Hepatocyte (in vitro differentiated cells): ENCODE measurements around the gene ADTRP. TPM values are rescaled to one million over a fixed set of nuclear protein-coding genes. Genes with fewer than 3 reads are reported as not detected.

Experiments
- DNase-seq: peaks from one replicate; pipeline ENCODE4 v3.0.0-alpha.2; 2016; ENCODE audit warnings: low spot score
- H2AFZ ChIP-seq: fragments of 200-600 bp; sonication (generic); 2 replicates; pipeline ENCODE4 v1.6.0; 2016; ENCODE audit warnings: antibody characterized with exemption, mild to moderate bottlenecking
- H3K27ac ChIP-seq: fragments of 200-600 bp; sonication (generic); 2 replicates; pipeline ENCODE4 v1.5.1; 2016; ENCODE audit warnings: mild to moderate bottlenecking
- H3K27me3 ChIP-seq: fragments of 200-600 bp; sonication (generic); 2 replicates; pipeline ENCODE4 v1.6.1; 2016
- H3K36me3 ChIP-seq: fragments of 200-600 bp; sonication (generic); replicated peaks from 2 replicates; pipeline ENCODE4 v1.5.1; 2016; ENCODE audit warnings: low read depth; ENCODE audit not compliant: insufficient read depth
- H3K4me1 ChIP-seq: fragments of 200-600 bp; sonication (generic); 2 replicates; pipeline ENCODE4 v1.5.1; 2016; ENCODE audit warnings: mild to moderate bottlenecking, moderate library complexity; ENCODE audit not compliant: insufficient read depth
- H3K4me2 ChIP-seq: fragments of 200-600 bp; sonication (generic); 2 replicates; pipeline ENCODE4 v1.6.0; 2016
- H3K4me3 ChIP-seq: fragments of 200-600 bp; sonication (generic); 2 replicates; pipeline ENCODE4 v1.5.1; 2016; ENCODE audit warnings: mild to moderate bottlenecking
- H3K79me2 ChIP-seq: fragments of 200-600 bp; sonication (generic); 2 replicates; pipeline ENCODE4 v1.6.0; 2017; ENCODE audit warnings: mild to moderate bottlenecking
- H3K9me2 ChIP-seq: fragments of 200-600 bp; sonication (generic); replicated peaks from 2 replicates; pipeline ENCODE4 v1.6.0; 2017; ENCODE audit warnings: mild to moderate bottlenecking; ENCODE audit not compliant: insufficient read depth
- H3K9me3 ChIP-seq: fragments of 200-600 bp; sonication (generic); 2 replicates; pipeline ENCODE4 v1.5.1; 2016; ENCODE audit warnings: low read depth, mild to moderate bottlenecking
- H4K20me1 ChIP-seq: fragments of 200-600 bp; sonication (generic); 2 replicates; pipeline ENCODE4 v1.6.0; 2016; ENCODE audit warnings: mild to moderate bottlenecking; ENCODE audit not compliant: insufficient read depth, poor library complexity, severe bottlenecking
- EZH2 ChIP-seq: fragments of 200-600 bp; sonication (generic); IDR thresholded peaks from 2 replicates; pipeline ENCODE4 v1.6.1; 2016; ENCODE audit warnings: antibody characterized with exemption, mild to moderate bottlenecking, borderline replicate concordance
- EZH2phosphoT487 ChIP-seq: fragments of 200-600 bp; sonication (generic); IDR thresholded peaks from one replicate; pipeline ENCODE4 v1.6.1; 2018; ENCODE audit warnings: antibody characterized with exemption, mild to moderate bottlenecking, low read depth, moderate library complexity; ENCODE audit not compliant: unreplicated experiment, severe bottlenecking
- WGBS: methylation state at CpG from one replicate; pipeline ENCODE4 v1.1.6; 2016; ENCODE audit warnings: low lambda C conversion rate; ENCODE audit errors: missing lambda C conversion rate; 5-methylcytosine and 5-hydroxymethylcytosine counted together
- polyA plus RNA-seq: library from polyadenylated mRNA; unstranded; fragments of >200 nt; fragmentation: Nextera tagmentation; extraction: Ambion mirVana; gene quantifications from 2 replicates; pipeline ENCODE4 v1.2.1, GENCODE V29; 2016
- total RNA-seq: library from RNA; depleted of rRNA; stranded (reverse); fragments of >200 nt; gene quantifications from 2 replicates; pipeline ENCODE4 v1.2.3, GENCODE V29; 2014
- TF ChIP-seq, protein P1 (sequence below): fragments of 200-600 bp; sonication (generic); IDR thresholded peaks from 2 replicates; pipeline ENCODE4 v1.5.1; 2016; ENCODE audit warnings: antibody characterized with exemption, mild to moderate bottlenecking; ENCODE audit not compliant: poor library complexity

ADTRP gene
- total and polyA plus RNA-seq, 2 experiments from 2014 or later = 4.1 to 9.8 TPM

DNA sequence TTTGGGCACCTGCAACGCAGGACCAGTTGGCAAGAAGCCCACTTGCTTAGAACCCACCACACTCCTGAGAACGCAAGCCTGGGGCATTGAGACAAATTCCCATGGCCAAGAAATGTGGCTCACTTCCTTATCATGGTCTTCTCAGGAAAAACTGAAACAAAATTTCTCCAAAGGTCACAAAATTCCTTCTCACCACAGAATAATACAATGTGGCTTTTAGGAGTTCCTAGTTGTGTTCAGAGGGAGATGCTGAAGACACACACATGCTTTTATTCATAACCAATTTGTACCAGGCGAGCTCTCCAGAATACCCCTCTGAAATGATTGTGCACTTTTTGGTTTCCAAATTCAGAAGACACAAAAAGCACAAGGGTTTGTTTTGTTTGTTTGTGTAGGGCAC is 31.6 kb downstream of the ADTRP start:
- H3K27me3 ChIP-seq = no peaks in the 10 kb centered on the region
- TF ChIP-seq, protein P1, sequence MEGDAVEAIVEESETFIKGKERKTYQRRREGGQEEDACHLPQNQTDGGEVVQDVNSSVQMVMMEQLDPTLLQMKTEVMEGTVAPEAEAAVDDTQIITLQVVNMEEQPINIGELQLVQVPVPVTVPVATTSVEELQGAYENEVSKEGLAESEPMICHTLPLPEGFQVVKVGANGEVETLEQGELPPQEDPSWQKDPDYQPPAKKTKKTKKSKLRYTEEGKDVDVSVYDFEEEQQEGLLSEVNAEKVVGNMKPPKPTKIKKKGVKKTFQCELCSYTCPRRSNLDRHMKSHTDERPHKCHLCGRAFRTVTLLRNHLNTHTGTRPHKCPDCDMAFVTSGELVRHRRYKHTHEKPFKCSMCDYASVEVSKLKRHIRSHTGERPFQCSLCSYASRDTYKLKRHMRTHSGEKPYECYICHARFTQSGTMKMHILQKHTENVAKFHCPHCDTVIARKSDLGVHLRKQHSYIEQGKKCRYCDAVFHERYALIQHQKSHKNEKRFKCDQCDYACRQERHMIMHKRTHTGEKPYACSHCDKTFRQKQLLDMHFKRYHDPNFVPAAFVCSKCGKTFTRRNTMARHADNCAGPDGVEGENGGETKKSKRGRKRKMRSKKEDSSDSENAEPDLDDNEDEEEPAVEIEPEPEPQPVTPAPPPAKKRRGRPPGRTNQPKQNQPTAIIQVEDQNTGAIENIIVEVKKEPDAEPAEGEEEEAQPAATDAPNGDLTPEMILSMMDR = no peak
- TF ChIP-seq EZH2phosphoT487 (no peak), EZH2 (no peak)
- H3K36me3 ChIP-seq = no peaks in the 10 kb centered on the region
- H4K20me1 ChIP-seq = no peaks in the 10 kb centered on the region
- no peaks in the 10 kb centered on the region for H3K9me2 ChIP-seq
- no peak overlapping the region for H2AFZ ChIP-seq
- H3K27ac ChIP-seq = no peak overlapping the region
- no peaks in the 10 kb centered on the region for H3K79me2 ChIP-seq
- no peak for DNase-seq
- H3K4me1 ChIP-seq = peaks cover 16% of the 10 kb centered on the region
- no peak overlapping the region for H3K4me2 ChIP-seq
- no peaks in the 10 kb centered on the region for H3K9me3 ChIP-seq
- no peak overlapping the region for H3K4me3 ChIP-seq
- WGBS = 91% methylated on average over 3 of the region's 3 CpGs

DNA sequence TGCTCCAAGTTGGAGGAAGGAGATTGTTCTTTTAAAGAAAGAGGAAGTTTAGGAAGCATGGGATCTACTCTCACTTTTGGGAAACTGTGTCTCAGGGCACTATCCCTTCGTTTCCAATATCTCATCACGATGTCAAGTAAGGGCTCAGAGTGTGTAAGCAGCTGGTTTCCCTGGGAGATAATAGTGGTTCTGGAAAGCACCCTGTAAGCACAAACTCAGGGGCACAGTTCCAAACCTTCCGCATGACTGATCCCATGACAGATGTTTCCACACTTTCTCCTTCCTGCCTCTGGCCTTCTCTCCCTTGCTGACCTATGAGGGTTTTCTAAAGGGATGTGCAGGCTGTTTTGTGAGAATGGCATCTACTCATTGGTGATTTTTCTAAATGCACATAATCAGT is 33.9 kb downstream of the ADTRP start:
- H3K36me3 ChIP-seq = no peaks in the 10 kb centered on the region
- no peaks in the 10 kb centered on the region for H3K79me2 ChIP-seq
- H2AFZ ChIP-seq = no peak overlapping the region
- H3K4me2 ChIP-seq = no peak overlapping the region
- no peaks in the 10 kb centered on the region for H4K20me1 ChIP-seq
- H3K4me1 ChIP-seq = no peaks in the 10 kb centered on the region
- no peak overlapping the region for H3K4me3 ChIP-seq
- peak overlapping the region; percentile 45 for H3K27ac ChIP-seq
- H3K9me2 ChIP-seq = no peaks in the 10 kb centered on the region
- DNase-seq = peak; percentile 50
- no peak for TF ChIP-seq EZH2
- TF ChIP-seq, protein P1 = no peak
- TF ChIP-seq EZH2phosphoT487 = no peak
- no peaks in the 10 kb centered on the region for H3K27me3 ChIP-seq
- no peaks in the 10 kb centered on the region for H3K9me3 ChIP-seq
- WGBS = 83% methylated on average over 3 of the region's 3 CpGs

DNA sequence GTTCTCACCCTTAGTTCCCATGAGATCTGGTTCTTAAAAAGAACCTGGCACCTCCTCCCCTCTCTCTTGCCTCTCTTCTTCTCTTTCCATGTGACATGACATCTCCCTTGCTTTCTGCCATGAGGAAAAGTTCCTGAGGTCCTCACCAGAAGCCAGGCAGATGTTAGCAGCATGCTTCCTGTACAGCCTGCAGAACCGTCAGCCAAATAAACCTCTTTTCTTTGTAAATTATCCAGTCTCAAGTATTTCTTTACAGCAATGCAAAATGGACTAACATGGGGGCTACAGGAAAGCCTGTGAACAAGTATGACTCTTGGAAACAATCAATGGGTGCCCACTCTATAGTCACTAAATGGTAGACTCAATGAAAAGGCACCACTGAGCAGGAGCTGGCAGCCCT is 34.5 kb downstream of the ADTRP start:
- H2AFZ ChIP-seq = no peak overlapping the region
- no peak overlapping the region for H3K4me3 ChIP-seq
- H3K4me2 ChIP-seq = no peak overlapping the region
- no peaks in the 10 kb centered on the region for H3K27me3 ChIP-seq
- TF ChIP-seq EZH2phosphoT487 (no peak), EZH2 (no peak)
- TF ChIP-seq, protein P1 = no peak
- no peaks in the 10 kb centered on the region for H4K20me1 ChIP-seq
- H3K4me1 ChIP-seq = no peaks in the 10 kb centered on the region
- H3K36me3 ChIP-seq = no peaks in the 10 kb centered on the region
- no peak for DNase-seq
- WGBS = 100% methylated on average over 1 of the region's 1 CpG
- no peaks in the 10 kb centered on the region for H3K9me2 ChIP-seq
- H3K9me3 ChIP-seq = no peaks in the 10 kb centered on the region
- H3K79me2 ChIP-seq = no peaks in the 10 kb centered on the region
- H3K27ac ChIP-seq = no peak overlapping the region

DNA sequence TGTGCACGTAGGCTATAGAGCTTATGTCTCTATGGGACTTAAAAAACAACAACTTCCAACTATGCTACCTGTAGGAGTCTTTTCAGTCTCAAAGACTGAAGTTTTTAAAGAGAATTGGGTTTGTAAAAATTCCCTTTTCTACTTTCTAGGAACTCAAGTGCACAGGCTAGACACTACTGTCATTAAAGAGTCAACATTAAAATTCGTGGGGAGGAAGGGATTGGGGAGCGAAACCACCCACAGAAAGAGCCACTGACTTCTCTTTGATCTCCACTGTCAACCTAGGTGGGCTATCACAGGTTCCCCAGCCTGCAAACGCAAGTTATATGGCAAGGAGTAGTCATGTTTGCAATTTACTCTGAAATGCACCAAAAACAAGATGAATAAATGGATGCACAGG is 37.7 kb downstream of the ADTRP start:
- H3K4me1 ChIP-seq = no peaks in the 10 kb centered on the region
- DNase-seq = no peak
- WGBS = 83% methylated on average over 4 of the region's 4 CpGs

More for the DNA sequence above, 37.7 kb downstream of the ADTRP start:
- H3K4me3 ChIP-seq = no peak overlapping the region
- no peak overlapping the region for H3K4me2 ChIP-seq
- TF ChIP-seq, protein P1 = no peak
- TF ChIP-seq EZH2phosphoT487 (no peak), EZH2 (no peak)
- H3K27ac ChIP-seq = no peak overlapping the region
- no peak overlapping the region for H2AFZ ChIP-seq
- H4K20me1 ChIP-seq = no peaks in the 10 kb centered on the region
- H3K36me3 ChIP-seq = no peaks in the 10 kb centered on the region
- no peaks in the 10 kb centered on the region for H3K9me3 ChIP-seq
- no peaks in the 10 kb centered on the region for H3K27me3 ChIP-seq
- no peaks in the 10 kb centered on the region for H3K79me2 ChIP-seq
- no peaks in the 10 kb centered on the region for H3K9me2 ChIP-seq
